ENCODE results near the gene EEFSEC.

DNA sequence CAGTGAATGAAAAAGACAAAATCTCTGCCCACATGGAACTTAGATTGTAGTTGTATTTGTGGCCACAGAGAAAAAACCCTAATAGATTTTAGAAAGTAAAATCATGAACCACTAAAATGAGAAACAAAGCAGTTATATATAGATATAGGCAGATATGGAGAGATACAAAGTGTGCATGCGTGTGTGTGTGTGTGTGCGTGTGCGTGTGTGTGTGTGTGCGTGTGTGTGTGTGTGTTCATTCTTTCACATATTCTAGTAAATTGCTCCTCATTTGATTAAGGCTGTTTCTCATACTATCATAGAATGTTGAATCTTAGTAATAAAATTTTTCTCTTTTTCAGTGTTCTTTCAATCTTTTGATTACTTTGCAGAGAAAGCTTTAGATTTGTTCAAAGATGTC, 194.8 kb downstream of the EEFSEC start:
- TF ChIP-seq, protein P1, sequence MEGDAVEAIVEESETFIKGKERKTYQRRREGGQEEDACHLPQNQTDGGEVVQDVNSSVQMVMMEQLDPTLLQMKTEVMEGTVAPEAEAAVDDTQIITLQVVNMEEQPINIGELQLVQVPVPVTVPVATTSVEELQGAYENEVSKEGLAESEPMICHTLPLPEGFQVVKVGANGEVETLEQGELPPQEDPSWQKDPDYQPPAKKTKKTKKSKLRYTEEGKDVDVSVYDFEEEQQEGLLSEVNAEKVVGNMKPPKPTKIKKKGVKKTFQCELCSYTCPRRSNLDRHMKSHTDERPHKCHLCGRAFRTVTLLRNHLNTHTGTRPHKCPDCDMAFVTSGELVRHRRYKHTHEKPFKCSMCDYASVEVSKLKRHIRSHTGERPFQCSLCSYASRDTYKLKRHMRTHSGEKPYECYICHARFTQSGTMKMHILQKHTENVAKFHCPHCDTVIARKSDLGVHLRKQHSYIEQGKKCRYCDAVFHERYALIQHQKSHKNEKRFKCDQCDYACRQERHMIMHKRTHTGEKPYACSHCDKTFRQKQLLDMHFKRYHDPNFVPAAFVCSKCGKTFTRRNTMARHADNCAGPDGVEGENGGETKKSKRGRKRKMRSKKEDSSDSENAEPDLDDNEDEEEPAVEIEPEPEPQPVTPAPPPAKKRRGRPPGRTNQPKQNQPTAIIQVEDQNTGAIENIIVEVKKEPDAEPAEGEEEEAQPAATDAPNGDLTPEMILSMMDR (IDR thresholded peaks at IDR 0.05), result no peak
- TF ChIP-seq POLR2A (IDR thresholded peaks at IDR 0.05), result no peak

All from esophagus squamous epithelium (tissue), 4 donors.